CD14-positive monocyte (primary cell): ENCODE data around the gene CACNA1G. TPM values are rescaled to one million over a fixed set of nuclear protein-coding genes. Genes with fewer than 3 reads are reported as not detected.

ENCODE experiments used
- DNase-seq, 3 donors: peaks; one replicate each; pipeline ENCODE4 v3.0.0-alpha.2; 2011 to 2022
- H2AFZ ChIP-seq: 2 replicates; pipeline ENCODE4 v1.6.0; 2012; ENCODE audit warnings: mild to moderate bottlenecking, low read depth, low read length, inconsistent platforms; ENCODE audit not compliant: insufficient read depth, poor library complexity, severe bottlenecking
- H3K27ac ChIP-seq, 2 donors: 1 replicate in 1 of 2; 2 replicates in 1 of 2; pipeline ENCODE4 v1.5.1; 2012 to 2013; ENCODE audit warnings: low read length in 2 of 2, control low read depth in 1 of 2, inconsistent platforms in 1 of 2, low read depth in 1 of 2, mild to moderate bottlenecking in 1 of 2
- H3K27me3 ChIP-seq, 2 donors: one replicate each; pipeline versions ENCODE4 v1.6.0 to v1.6.1; 2011 to 2013; ENCODE audit warnings: low read length in 2 of 2; ENCODE audit not compliant: control insufficient read depth in 2 of 2, insufficient read depth in 2 of 2
- H3K36me3 ChIP-seq, 2 donors: replicated peaks in 1 of 2; 1 replicate in 1 of 2; 2 replicates in 1 of 2; pipeline versions ENCODE4 v1.5.1 to v1.6.1; 2012 to 2013; ENCODE audit warnings: low read length in 2 of 2, control low read depth in 1 of 2, inconsistent platforms in 1 of 2, mild to moderate bottlenecking in 1 of 2; ENCODE audit not compliant: insufficient read depth in 2 of 2, control insufficient read depth in 1 of 2
- H3K4me1 ChIP-seq, 2 donors: 1 replicate in 1 of 2; 2 replicates in 1 of 2; pipeline versions ENCODE4 v1.5.1 to v1.6.1; 2012 to 2013; ENCODE audit warnings: low read length in 2 of 2, control low read depth in 1 of 2, inconsistent platforms in 1 of 2, mild to moderate bottlenecking in 1 of 2, moderate library complexity in 1 of 2; ENCODE audit not compliant: insufficient read depth in 2 of 2, control insufficient read depth in 1 of 2
- H3K4me2 ChIP-seq: replicated peaks from 2 replicates; pipeline ENCODE3; 2012; ENCODE audit warnings: low read length, moderate library complexity, mild to moderate bottlenecking; ENCODE audit not compliant: poor library complexity, severe bottlenecking; ENCODE audit errors: extremely low read depth
- H3K4me3 ChIP-seq, 3 experiments: fragments of 200-600 bp in 1 of 3; sonication (generic) in 1 of 3; replicated peaks in 1 of 3; 1 replicate in 2 of 3; 2 replicates in 1 of 3; pipeline ENCODE4 v1.5.1; 2011 to 2013; ENCODE audit warnings: low read length in 3 of 3, mild to moderate bottlenecking in 3 of 3, control low read depth in 2 of 3, low read depth in 2 of 3, inconsistent platforms in 1 of 3, moderate library complexity in 1 of 3
- H3K79me2 ChIP-seq: 2 replicates; pipeline ENCODE4 v1.6.0; 2012; ENCODE audit warnings: mild to moderate bottlenecking, control low read depth, inconsistent platforms, low read length, moderate library complexity; ENCODE audit not compliant: insufficient read depth
- H3K9ac ChIP-seq: 2 replicates; pipeline ENCODE4 v1.6.0; 2017; ENCODE audit warnings: low read length, mild to moderate bottlenecking; ENCODE audit not compliant: insufficient read depth, poor library complexity, severe bottlenecking
- H3K9me3 ChIP-seq, 2 donors: replicated peaks in 1 of 2; 1 replicate in 1 of 2; 2 replicates in 1 of 2; pipeline versions ENCODE4 v1.5.1 to v1.6.1; 2012 to 2013; ENCODE audit warnings: low read length in 2 of 2, control low read depth in 1 of 2; ENCODE audit not compliant: control insufficient read depth in 1 of 2, insufficient read depth in 1 of 2
- H4K20me1 ChIP-seq: 2 replicates; pipeline ENCODE4 v1.6.0; 2012; ENCODE audit warnings: mild to moderate bottlenecking, low read length, control low read depth, moderate library complexity; ENCODE audit not compliant: insufficient read depth
- H3K27ac Mint-ChIP-seq, 7 donors: one replicate each; pipeline ENCODE4 v1.8.0; 2020; ENCODE audit warnings: mild to moderate bottlenecking in 7 of 7, mixed read lengths in 7 of 7, moderate library complexity in 6 of 7, inconsistent platforms in 2 of 7
- H3K27me3 Mint-ChIP-seq, 3 donors: one replicate each; pipeline ENCODE4 v1.8.0; 2021 to 2022; ENCODE audit warnings: low read depth in 3 of 3, mild to moderate bottlenecking in 3 of 3, mixed read lengths in 3 of 3, moderate library complexity in 3 of 3, inconsistent platforms in 1 of 3
- H3K36me3 Mint-ChIP-seq, 2 donors: one replicate each; pipeline ENCODE4 v1.8.0; 2020; ENCODE audit warnings: mixed read lengths in 2 of 2, inconsistent platforms in 1 of 2, mild to moderate bottlenecking in 1 of 2
- H3K4me1 Mint-ChIP-seq: one replicate; pipeline ENCODE4 v1.8.0; 2020; ENCODE audit warnings: mild to moderate bottlenecking, mixed read lengths
- H3K4me3 Mint-ChIP-seq, 2 donors: one replicate each; pipeline ENCODE4 v1.8.0; 2020; ENCODE audit warnings: mild to moderate bottlenecking in 2 of 2, mixed read lengths in 2 of 2, moderate library complexity in 1 of 2
- H3K9me3 Mint-ChIP-seq, 7 donors: one replicate each; pipeline ENCODE4 v1.8.0; 2020 to 2022; ENCODE audit warnings: mixed read lengths in 7 of 7, mild to moderate bottlenecking in 6 of 7, moderate library complexity in 6 of 7, inconsistent platforms in 2 of 7
- CTCF ChIP-seq: fragments of 200-600 bp; IDR thresholded peaks from one replicate; pipeline ENCODE4 v1.8.0; 2022; ENCODE audit warnings: antibody characterized with exemption, mild to moderate bottlenecking
- WGBS: methylation state at CpG from one replicate; pipeline ENCODE4 v1.1.5; 2013; ENCODE audit warnings: missing lambda C conversion rate; ENCODE audit not compliant: insufficient coverage; 5-methylcytosine and 5-hydroxymethylcytosine counted together
- intact Hi-C, 2 donors: fragments of 100-400 bp; cut with micrococcal nuclease; formaldehyde crosslinking; loops; one replicate each; pipeline versions ENCODE4 v1.15.0 to v1.15.1; 2023
- polyA plus RNA-seq, 3 donors: library from polyadenylated mRNA; depleted of rRNA in 1 of 3; unstranded in 2 of 3; stranded (reverse) in 1 of 3; fragments of 300-500 nt in 2 of 3; fragments of >200 nt in 1 of 3; fragmentation: Illumina TruSeq in 2 of 3; gene quantifications; 1 replicate in 2 of 3; 2 replicates in 1 of 3; pipeline ENCODE4 v1.2.3, GENCODE V29; 2012 to 2021

Gene CACNA1G
- polyA plus RNA-seq, 3 donors: 0.03 TPM; not detected in 2

DNA sequence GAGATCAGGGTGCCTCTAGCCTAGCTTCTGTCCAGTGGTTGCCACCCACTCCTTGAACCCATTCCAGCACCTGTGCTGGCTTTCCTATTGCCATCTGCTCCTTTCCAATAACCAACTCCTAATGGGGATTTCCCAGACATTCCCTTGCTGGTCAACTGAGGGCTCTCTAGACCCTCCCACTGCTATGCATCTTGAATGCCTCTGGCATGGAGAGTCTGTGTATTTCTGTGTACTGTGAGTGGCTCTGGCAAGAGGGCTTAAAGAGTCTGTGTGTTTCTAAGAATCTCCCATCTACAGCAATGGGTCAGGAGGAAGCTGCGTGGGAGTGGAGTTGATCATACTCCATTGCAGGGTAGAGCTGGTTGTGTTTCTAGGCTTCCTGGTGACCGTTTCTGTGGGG, 39.0 kb upstream of the CACNA1G start:
- H3K4me2 ChIP-seq: no peak overlapping the region
- no peak overlapping the region for H2AFZ ChIP-seq
- Mint-ChIP-seq H3K4me3 (no peak overlapping the region), H3K9me3 (no peaks in the 10 kb centered on the region), H3K27ac (no peak overlapping the region), H3K27me3 (peaks cover 1 to 3% (median 2%) of the 10 kb centered on the region in 3 donors), H3K36me3 (no peaks in the 10 kb centered on the region), H3K4me1 (no peaks in the 10 kb centered on the region)
- DNase-seq: no peak
- TF ChIP-seq CTCF: no peak
- no peak overlapping the region for H3K27ac ChIP-seq
- H3K36me3 ChIP-seq: no peaks in the 10 kb centered on the region
- no peaks in the 10 kb centered on the region for H4K20me1 ChIP-seq
- H3K27me3 ChIP-seq: no peaks in the 10 kb centered on the region
- intact Hi-C loops: no loop called here
- H3K79me2 ChIP-seq: no peaks in the 10 kb centered on the region
- H3K9ac ChIP-seq: no peak overlapping the region
- no peak overlapping the region for H3K4me3 ChIP-seq
- no peaks in the 10 kb centered on the region for H3K9me3 ChIP-seq
- no CpG with 5 or more reads among the region's 2 CpGs for WGBS
- H3K4me1 ChIP-seq: no peaks in the 10 kb centered on the region

DNA sequence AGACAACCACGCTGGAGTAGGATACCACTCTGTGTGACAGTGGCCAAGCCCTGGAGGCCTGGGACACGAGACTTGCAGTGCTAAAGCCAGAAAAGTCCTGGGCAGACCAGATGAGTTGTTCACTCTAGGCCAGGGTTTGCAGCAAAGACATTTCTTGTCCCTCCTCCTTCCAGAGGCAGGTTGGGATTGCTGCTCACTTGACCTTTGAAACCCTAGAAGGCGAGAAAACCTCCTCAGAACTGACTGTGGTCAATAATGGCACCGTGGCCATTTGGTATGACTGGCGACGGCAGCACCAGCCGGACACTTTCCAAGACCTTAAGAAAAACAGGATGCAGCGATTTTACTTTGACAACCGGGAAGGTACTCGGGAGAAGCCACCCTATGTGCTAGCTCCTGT, 37.7 kb upstream of the CACNA1G start:
- no peaks in the 10 kb centered on the region for H3K36me3 Mint-ChIP-seq
- H3K79me2 ChIP-seq: no peaks in the 10 kb centered on the region
- no peak for DNase-seq
- no peak overlapping the region for H3K4me3 ChIP-seq
- no peaks in the 10 kb centered on the region for H3K9me3 Mint-ChIP-seq
- no peaks in the 10 kb centered on the region for H4K20me1 ChIP-seq
- no peaks in the 10 kb centered on the region for H3K9me3 ChIP-seq
- no peak overlapping the region for H3K4me3 Mint-ChIP-seq
- peaks cover 1 to 3% (median 2%) of the 10 kb centered on the region in 3 donors for H3K27me3 Mint-ChIP-seq
- intact Hi-C loops: no loop called here
- no peak overlapping the region for H2AFZ ChIP-seq
- no peaks in the 10 kb centered on the region for H3K36me3 ChIP-seq
- H3K4me2 ChIP-seq: no peak overlapping the region
- H3K27ac ChIP-seq: no peak overlapping the region
- no peak for TF ChIP-seq CTCF
- peaks cover 6% of the 10 kb centered on the region for H3K4me1 Mint-ChIP-seq
- H3K27me3 ChIP-seq: no peaks in the 10 kb centered on the region
- no peak overlapping the region for H3K9ac ChIP-seq
- 97% methylated on average over 9 of the region's 10 CpGs for WGBS
- H3K4me1 ChIP-seq: peaks cover 7 to 8% of the 10 kb centered on the region in 2 donors
- no peak overlapping the region for H3K27ac Mint-ChIP-seq
